Upper lobe of right lung (tissue), 1 donor: ENCODE data around the gene ERVH48-1. TPM values are rescaled to one million over a fixed set of nuclear protein-coding genes. Genes with fewer than 3 reads are reported as not detected.

Experiments
- ATAC-seq: fragments of 200-7000 bp; cut with Tn5 transposase; one replicate; pipeline ENCODE4 v1.9.1; 2020; ENCODE audit warnings: mild to moderate bottlenecking, moderate library complexity
- DNase-seq: peaks from one replicate; pipeline ENCODE4 v3.0.0-alpha.2; 2020
- H3K27ac ChIP-seq: fragments of 200-600 bp; one replicate; pipeline ENCODE4 v1.8.0; 2022
- H3K27me3 ChIP-seq: fragments of 200-600 bp; one replicate; pipeline ENCODE4 v1.8.0; 2022; ENCODE audit warnings: mild to moderate bottlenecking
- H3K36me3 ChIP-seq: fragments of 200-600 bp; one replicate; pipeline ENCODE4 v1.8.0; 2022
- H3K4me1 ChIP-seq: fragments of 200-600 bp; one replicate; pipeline ENCODE4 v1.8.0; 2022
- H3K4me3 ChIP-seq: fragments of 200-600 bp; one replicate; pipeline ENCODE4 v1.8.0; 2022; ENCODE audit warnings: mild to moderate bottlenecking
- H3K9me3 ChIP-seq: fragments of 200-600 bp; one replicate; pipeline ENCODE4 v1.8.0; 2022
- CTCF ChIP-seq: fragments of 200-600 bp; IDR thresholded peaks from one replicate; pipeline ENCODE4 v1.8.0; 2022; ENCODE audit warnings: antibody characterized with exemption
- intact Hi-C: fragments of 100-400 bp; cut with DNase I; formaldehyde crosslinking; loops from one replicate; pipeline ENCODE4 v1.11.0; 2022
- microRNA-seq: library from miRNA; unstranded; fragments of <30 nt; microRNA quantifications from one replicate; pipeline ENCODE4 v1.2.0, GENCODE V29; 2020; ENCODE audit warnings: borderline microRNAs expressed
- total RNA-seq: library from RNA; stranded (reverse); fragmentation: NEBNext Ultra II Directional; extraction: Animal tissue kit (Norgen Biotek cat#: 25700); gene quantifications from one replicate; pipeline ENCODE4 v1.2.1, GENCODE V29; 2021
- donor health status: DM: no; HTN: yes; CAD: no; lungs with severe emphysema.

ERVH48-1 gene
- total RNA-seq, 1 donor from 2014 or later: not detected

- TF ChIP-seq CTCF: no peak
- intact Hi-C loops: no loop called here
- H3K36me3 ChIP-seq: peaks cover 58% of the 10 kb centered on the region
Measured at GRCh38 chr21:42868196-42868595, 57.2 kb downstream of the ERVH48-1 start.

More at GRCh38 chr21:42868196-42868595, 57.2 kb downstream of the ERVH48-1 start:
- H3K4me3 ChIP-seq: no peak overlapping the region
- no peaks in the 10 kb centered on the region for H3K27me3 ChIP-seq
- H3K4me1 ChIP-seq: no peaks in the 10 kb centered on the region
- DNase-seq (no peak), ATAC-seq (no peak)
- no peaks in the 10 kb centered on the region for H3K9me3 ChIP-seq
- no peak overlapping the region for H3K27ac ChIP-seq

Small RNAs within 50 kb of the gene (microRNA-seq; reads per million reads assigned to microRNA genes)
- gene MIR5692B: not detected

Other genes with a start within 250 kb of the ERVH48-1 start
- gene WDR4, start 46.1 kb downstream of the ERVH48-1 start, total RNA-seq: 18.4 TPM
- 38.5 TPM for gene NDUFV3, start 32.3 kb downstream of the ERVH48-1 start, total RNA-seq
- 14.9 TPM for gene PKNOX1, start 48.9 kb upstream of the ERVH48-1 start, total RNA-seq
- gene CBS, start 150.2 kb upstream of the ERVH48-1 start, total RNA-seq: 69.0 TPM
- gene U2AF1, start 181.9 kb upstream of the ERVH48-1 start, total RNA-seq: 34.9 TPM
- gene CRYAA, start 243.4 kb upstream of the ERVH48-1 start, total RNA-seq: not detected